ENCODE results near the gene KIRREL3. TPM values are rescaled to one million over a fixed set of nuclear protein-coding genes. Genes with fewer than 3 reads are reported as not detected.

The KIRREL3 gene
- total and polyA plus RNA-seq, 12 donors: 0.13 to 0.58 (median 0.30) TPM

DNA sequence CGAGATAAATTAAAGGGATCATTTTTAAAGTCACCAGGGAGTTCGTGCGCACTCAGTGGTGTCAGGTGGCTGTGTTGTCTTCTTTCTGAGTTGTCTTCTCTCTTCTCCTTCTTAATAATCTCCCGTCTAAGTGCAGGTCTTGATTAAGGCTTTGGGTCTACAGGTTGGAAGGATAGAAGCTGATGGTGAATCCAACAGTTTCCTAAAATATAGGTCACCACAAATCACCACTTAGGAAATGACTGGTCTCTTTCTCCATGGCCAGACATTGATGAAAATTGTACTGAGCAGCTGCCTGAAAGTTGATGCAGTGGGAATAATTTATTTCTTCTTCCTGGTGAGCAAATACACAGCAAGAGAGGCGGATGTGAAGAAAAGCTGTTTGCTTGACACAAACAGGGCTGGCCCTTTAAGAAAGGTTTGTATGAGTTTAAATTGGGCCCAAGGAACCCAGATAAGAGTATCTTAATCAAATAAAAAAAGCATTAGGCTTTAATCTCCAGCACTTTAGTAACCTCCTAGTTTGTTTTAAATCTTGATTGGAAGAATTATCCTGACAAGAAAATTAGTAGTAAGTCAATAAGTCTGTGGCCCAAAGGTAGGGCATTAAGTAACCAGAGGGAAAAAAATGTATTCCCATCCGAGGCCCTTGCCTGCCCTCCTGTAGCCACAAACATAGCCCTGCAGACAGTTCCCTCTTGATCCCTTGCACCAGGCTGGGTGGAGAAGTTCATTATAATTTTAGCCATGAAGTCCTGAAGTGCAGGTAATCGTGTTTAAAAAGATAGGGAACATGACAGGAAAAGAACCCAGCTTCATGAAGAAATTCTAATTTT is 245.8 kb downstream of the KIRREL3 start:
- intact Hi-C loops (cut with DNase I): no loop called here
- DNase-seq: no peak
- ATAC-seq: no peak
- TF ChIP-seq, protein P1, sequence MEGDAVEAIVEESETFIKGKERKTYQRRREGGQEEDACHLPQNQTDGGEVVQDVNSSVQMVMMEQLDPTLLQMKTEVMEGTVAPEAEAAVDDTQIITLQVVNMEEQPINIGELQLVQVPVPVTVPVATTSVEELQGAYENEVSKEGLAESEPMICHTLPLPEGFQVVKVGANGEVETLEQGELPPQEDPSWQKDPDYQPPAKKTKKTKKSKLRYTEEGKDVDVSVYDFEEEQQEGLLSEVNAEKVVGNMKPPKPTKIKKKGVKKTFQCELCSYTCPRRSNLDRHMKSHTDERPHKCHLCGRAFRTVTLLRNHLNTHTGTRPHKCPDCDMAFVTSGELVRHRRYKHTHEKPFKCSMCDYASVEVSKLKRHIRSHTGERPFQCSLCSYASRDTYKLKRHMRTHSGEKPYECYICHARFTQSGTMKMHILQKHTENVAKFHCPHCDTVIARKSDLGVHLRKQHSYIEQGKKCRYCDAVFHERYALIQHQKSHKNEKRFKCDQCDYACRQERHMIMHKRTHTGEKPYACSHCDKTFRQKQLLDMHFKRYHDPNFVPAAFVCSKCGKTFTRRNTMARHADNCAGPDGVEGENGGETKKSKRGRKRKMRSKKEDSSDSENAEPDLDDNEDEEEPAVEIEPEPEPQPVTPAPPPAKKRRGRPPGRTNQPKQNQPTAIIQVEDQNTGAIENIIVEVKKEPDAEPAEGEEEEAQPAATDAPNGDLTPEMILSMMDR (IDR thresholded peaks at IDR 0.05): no peak
- Histone ChIP-seq H3K27me3 (peaks cover 0 to 20% (median 0%) of the 10 kb centered on the region in 7 donors), H3K36me3 (no peaks in the 10 kb centered on the region), H3K9me3 (no peaks in the 10 kb centered on the region), H3K27ac (no peak overlapping the region), H3K4me1 (no peaks in the 10 kb centered on the region), H3K4me3 (no peak overlapping the region)
- 73 to 74% methylated on average over 7 of the region's 7 CpGs for WGBS, 2 donors

DNA sequence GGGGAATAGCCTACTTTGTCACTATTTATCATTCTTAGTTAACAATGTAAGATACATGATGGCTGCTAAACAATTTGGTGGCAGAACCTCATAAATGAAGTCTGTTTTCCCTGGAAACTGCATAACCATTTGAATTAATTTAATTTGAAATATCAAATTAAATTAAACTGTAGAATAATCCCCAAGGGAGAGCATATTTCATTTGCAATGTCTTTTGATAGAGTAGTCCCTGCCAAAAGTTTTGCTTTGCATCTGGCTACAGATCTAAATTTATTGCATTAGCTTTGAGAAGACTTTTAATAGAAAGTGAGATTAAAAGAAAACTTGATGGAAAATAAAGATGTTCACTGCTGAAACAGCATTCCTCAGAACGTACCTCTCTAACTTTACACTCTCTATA is 246.6 kb downstream of the KIRREL3 start:
- DNase-seq (no peak), ATAC-seq (no peak)
- Histone ChIP-seq H3K4me1 (no peaks in the 10 kb centered on the region), H3K4me3 (no peak overlapping the region), H3K9me3 (no peaks in the 10 kb centered on the region), H3K27me3 (peaks cover 0 to 24% (median 0%) of the 10 kb centered on the region in 7 donors), H3K36me3 (no peaks in the 10 kb centered on the region), H3K27ac (no peak overlapping the region)
- WGBS, 2 donors: 54 to 70% methylated on average over 1 of the region's 1 CpG
- TF ChIP-seq, protein P1 (IDR thresholded peaks at IDR 0.05): no peak
- intact Hi-C loops (cut with DNase I): no loop called here

DNA sequence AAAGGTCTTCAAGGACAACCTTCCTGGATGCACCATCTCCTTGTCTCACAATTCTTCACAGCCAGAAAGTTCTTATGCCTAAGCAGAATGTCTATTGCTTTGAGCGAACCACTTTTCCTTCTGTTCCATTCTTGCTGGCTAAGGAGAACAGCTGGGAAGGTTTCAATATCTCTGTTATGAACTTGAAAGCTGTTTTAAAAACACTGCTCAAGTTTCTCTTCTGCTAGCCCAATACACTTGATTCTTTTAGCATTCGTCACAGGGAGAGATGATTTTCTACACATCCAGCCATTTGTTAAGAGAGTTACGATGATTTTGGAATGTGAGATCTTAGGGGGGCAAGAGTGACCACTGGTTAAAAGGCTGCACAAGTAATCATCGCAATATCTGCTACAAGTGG is 249.3 kb downstream of the KIRREL3 start:
- Histone ChIP-seq H3K36me3 (no peaks in the 10 kb centered on the region), H3K27ac (no peak overlapping the region), H3K27me3 (peaks cover 0 to 17% (median 0%) of the 10 kb centered on the region in 7 donors), H3K4me3 (no peak overlapping the region), H3K9me3 (no peaks in the 10 kb centered on the region), H3K4me1 (no peaks in the 10 kb centered on the region)
- TF ChIP-seq, protein P1 (IDR thresholded peaks at IDR 0.05): no peak
- 83 to 90% methylated on average over 4 of the region's 4 CpGs for WGBS, 2 donors
- intact Hi-C loops (cut with DNase I): no loop called here
- ATAC-seq: no peak
- DNase-seq: no peak

DNA sequence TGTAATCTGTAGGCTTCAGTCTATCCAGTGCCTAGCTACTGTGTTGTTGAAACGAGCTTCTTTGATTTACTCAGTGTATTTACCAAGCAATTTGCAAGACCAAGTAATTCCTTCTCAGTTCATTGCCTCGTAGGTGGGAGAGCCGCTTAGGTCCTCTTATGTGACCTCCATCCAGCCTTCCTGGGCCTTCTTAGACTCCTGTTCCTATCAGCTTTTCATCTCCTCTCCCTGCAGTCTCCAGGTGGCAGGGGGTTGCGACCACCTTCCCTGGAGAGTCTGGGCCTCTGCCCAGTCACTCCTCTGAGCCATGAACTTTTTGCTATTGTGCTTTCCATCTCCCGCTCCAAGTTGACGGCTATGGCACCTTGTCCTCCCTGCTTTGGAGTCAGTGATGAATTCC is 251.8 kb downstream of the KIRREL3 start:
- no peak overlapping the region for H3K27ac ChIP-seq
- no peaks in the 10 kb centered on the region for H3K9me3 ChIP-seq
- intact Hi-C loops (cut with DNase I): no loop called here
- no peaks in the 10 kb centered on the region for H3K4me1 ChIP-seq
- DNase-seq (no peak), ATAC-seq (no peak)
- peaks cover 0 to 28% (median 5%) of the 10 kb centered on the region in 7 donors for H3K27me3 ChIP-seq
- WGBS, 2 donors: 86 to 88% methylated on average over 6 of the region's 6 CpGs
- no peak overlapping the region for H3K4me3 ChIP-seq
- no peaks in the 10 kb centered on the region for H3K36me3 ChIP-seq
- TF ChIP-seq, protein P1 (IDR thresholded peaks at IDR 0.05): no peak
